Ascending aorta (tissue), 2 donors: Measurements from ENCODE around the gene SFTPD. TPM values are rescaled to one million over a fixed set of nuclear protein-coding genes. Genes with fewer than 3 reads are reported as not detected.
"Not testable (repeated sequence)": the region's sequence is repeated elsewhere in the genome, so short reads cannot be mapped to it uniquely, and the experiment has no call there.

Source experiments
- DNase-seq, 2 donors: peaks; one replicate each; pipeline ENCODE4 v3.0.0-alpha.2; 2019; ENCODE audit warnings: low spot score in 2 of 2
- H3K27ac ChIP-seq, 2 donors: fragments of 200-600 bp; sonication (generic); one replicate each; pipeline ENCODE4 v1.5.1; 2016 to 2017; ENCODE audit warnings: mild to moderate bottlenecking in 1 of 2
- H3K27me3 ChIP-seq: fragments of 200-600 bp; sonication (generic); one replicate; pipeline ENCODE4 v1.5.1; 2017
- H3K36me3 ChIP-seq, 2 donors: fragments of 200-600 bp; sonication (generic); one replicate each; pipeline ENCODE4 v1.5.1; 2016
- H3K4me1 ChIP-seq, 2 donors: fragments of 200-600 bp; sonication (generic); one replicate each; pipeline ENCODE4 v1.5.1; 2016 to 2017; ENCODE audit warnings: mild to moderate bottlenecking in 1 of 2
- H3K4me3 ChIP-seq, 2 donors: fragments of 200-600 bp; sonication (generic); one replicate each; pipeline ENCODE4 v1.5.1; 2016 to 2017; ENCODE audit warnings: mild to moderate bottlenecking in 1 of 2
- H3K9me3 ChIP-seq, 2 donors: fragments of 200-600 bp; sonication (generic); one replicate each; pipeline ENCODE4 v1.5.1; 2016
- CTCF ChIP-seq, 3 experiments: fragments of 200-600 bp in 2 of 3; fragments of 450-650 bp in 1 of 3; sonication (generic) in 2 of 3; IDR thresholded peaks; one replicate each; pipeline ENCODE4 v1.5.1; 2016 to 2019; ENCODE audit warnings: antibody characterized with exemption in 3 of 3, mild to moderate bottlenecking in 1 of 3, moderate library complexity in 1 of 3
- intact Hi-C: fragments of 100-400 bp; cut with DNase I; formaldehyde crosslinking; loops from one replicate; pipeline ENCODE4 v1.15.1; 2023
- total RNA-seq: library from RNA; depleted of rRNA; stranded (reverse); fragments of >200 nt; gene quantifications from one replicate; pipeline ENCODE4 v1.1.0, GENCODE V29; 2016

SFTPD gene
- total RNA-seq, result not detected

GRCh38 chr10:79948976-79949722 lies at the start of gene SFTPD:
SFTPD (minus strand) TSS chr10:79949105; CDS start chr10:79946659, 2,446 bp downstream.
- H3K4me3 ChIP-seq, result no peak within 1 kb of the TSS
- no peaks in the 10 kb centered on the region for H3K27me3 ChIP-seq
- H3K9me3 ChIP-seq, result peaks cover 0 to 19% of the 10 kb centered on the region in 2 donors
- no peaks in the 10 kb centered on the region for H3K36me3 ChIP-seq
- no peak for DNase-seq
- no peaks in the 10 kb centered on the region for H3K4me1 ChIP-seq
- TF ChIP-seq CTCF (IDR thresholded peaks at IDR 0.05), result no peak
- H3K27ac ChIP-seq, result no peak within 1 kb of the TSS
- intact Hi-C loops, result no loop called here

- intact Hi-C loops, result no loop called here
- Histone ChIP-seq H3K9me3 (peaks cover 0 to 3% of the 10 kb centered on the region in 2 donors), H3K27me3 (no peaks in the 10 kb centered on the region), H3K36me3 (no peaks in the 10 kb centered on the region), H3K27ac (no peak overlapping the region), H3K4me3 (no peak overlapping the region), H3K4me1 (no peaks in the 10 kb centered on the region)
- TF ChIP-seq CTCF (IDR thresholded peaks at IDR 0.05), result no peak
- DNase-seq, result no peak
These were observed 47.2 kb upstream of the SFTPD start for GRCh38 chr10:79995979-79996634.

GRCh38 chr10:79994556-79994955 lies 45.7 kb upstream of the SFTPD start:
- Histone ChIP-seq H3K9me3 (peaks cover 0 to 11% of the 10 kb centered on the region in 2 donors), H3K27me3 (no peaks in the 10 kb centered on the region), H3K4me1 (no peaks in the 10 kb centered on the region), H3K4me3 (no peak overlapping the region), H3K36me3 (no peaks in the 10 kb centered on the region), H3K27ac (no peak overlapping the region)
- no peak for TF ChIP-seq CTCF (IDR thresholded peaks at IDR 0.05)
- no peak for DNase-seq
- intact Hi-C loops, result no loop called here

GRCh38 chr10:79988199-79988598 lies 39.3 kb upstream of the SFTPD start:
- H3K4me3 ChIP-seq, DNase-seq, H3K36me3 ChIP-seq, H3K4me1 ChIP-seq, intact Hi-C loops, H3K27ac ChIP-seq, H3K27me3 ChIP-seq: not testable (repeated sequence)
- H3K9me3 ChIP-seq, result peaks cover 0 to 15% of the 10 kb centered on the region in 2 donors

GRCh38 chr10:79986661-79987060 lies 37.8 kb upstream of the SFTPD start:
- H3K4me3 ChIP-seq, H3K4me1 ChIP-seq, DNase-seq, intact Hi-C loops, H3K36me3 ChIP-seq, H3K27me3 ChIP-seq, H3K27ac ChIP-seq: not testable (repeated sequence)
- peaks cover 0 to 12% of the 10 kb centered on the region in 2 donors for H3K9me3 ChIP-seq

- intact Hi-C loops, result no loop called here
- no peak for DNase-seq
- no peak overlapping the region for H3K27ac ChIP-seq
- H3K27me3 ChIP-seq, result no peaks in the 10 kb centered on the region
- H3K4me3 ChIP-seq, result no peak overlapping the region
- no peak for TF ChIP-seq CTCF (IDR thresholded peaks at IDR 0.05)
- peaks cover 0 to 8% of the 10 kb centered on the region in 2 donors for H3K9me3 ChIP-seq
- no peaks in the 10 kb centered on the region for H3K36me3 ChIP-seq
- peaks cover 0 to 6% of the 10 kb centered on the region in 2 donors for H3K4me1 ChIP-seq
These were observed 36.7 kb upstream of the SFTPD start for GRCh38 chr10:79985481-79986072.
